Ureter (tissue), 1 donor: Measurements from ENCODE around the gene PRKCA. TPM values are rescaled to one million over a fixed set of nuclear protein-coding genes. Genes with fewer than 3 reads are reported as not detected.
"Not testable (repeated sequence)": the region's sequence is repeated elsewhere in the genome, so short reads cannot be mapped to it uniquely, and the experiment has no call there.

Experiments
- DNase-seq: peaks from one replicate; pipeline ENCODE4 v3.0.0-alpha.2; 2020; ENCODE audit warnings: low spot score
- total RNA-seq: library from RNA; stranded (reverse); gene quantifications from one replicate; pipeline ENCODE4 v1.2.4, GENCODE V29; 2023
- donor health status: DM: yes; HTN: yes; CAD: no.

Gene PRKCA
- total RNA-seq, 1 donor from 2014 or later: 58.1 TPM

GRCh38 chr17:66351701-66352100 lies 49.3 kb downstream of the PRKCA start:
- no peak for DNase-seq

- no peak for DNase-seq
Observed at GRCh38 chr17:66353937-66354401, 51.6 kb downstream of the PRKCA start.

- no peak for DNase-seq
Observed at GRCh38 chr17:66354472-66354871, 52.1 kb downstream of the PRKCA start.

- no peak for DNase-seq
Observed at GRCh38 chr17:66354981-66355380, 52.6 kb downstream of the PRKCA start.

GRCh38 chr17:66355510-66355909 lies 53.1 kb downstream of the PRKCA start:
- no peak for DNase-seq

- no peak for DNase-seq
Observed at GRCh38 chr17:66357037-66357436, 54.6 kb downstream of the PRKCA start.

GRCh38 chr17:66359351-66359750 lies 56.9 kb downstream of the PRKCA start:
- no peak for DNase-seq

GRCh38 chr17:66360961-66361565 lies 58.6 kb downstream of the PRKCA start:
- not testable (repeated sequence) for DNase-seq

- DNase-seq: no peak
Observed at GRCh38 chr17:66364508-66364907, 62.1 kb downstream of the PRKCA start.

- DNase-seq: no peak
Observed at GRCh38 chr17:66364990-66365490, 62.6 kb downstream of the PRKCA start.

GRCh38 chr17:66365903-66366302 lies 63.5 kb downstream of the PRKCA start:
- no peak for DNase-seq

GRCh38 chr17:66367107-66367506 lies 64.7 kb downstream of the PRKCA start:
- DNase-seq: no peak

- DNase-seq: no peak
Observed at GRCh38 chr17:66369830-66370229, 67.4 kb downstream of the PRKCA start.

GRCh38 chr17:66371561-66371960 lies 69.1 kb downstream of the PRKCA start:
- DNase-seq: no peak

GRCh38 chr17:66372182-66372581 lies 69.8 kb downstream of the PRKCA start:
- no peak for DNase-seq

- no peak for DNase-seq
Observed at GRCh38 chr17:66373079-66373478, 70.7 kb downstream of the PRKCA start.

GRCh38 chr17:66373944-66374817 lies 71.8 kb downstream of the PRKCA start:
- no peak for DNase-seq

GRCh38 chr17:66375121-66375520 lies 72.7 kb downstream of the PRKCA start:
- no peak for DNase-seq

GRCh38 chr17:66378296-66378695 lies 75.9 kb downstream of the PRKCA start:
- DNase-seq: no peak

- DNase-seq: no peak
Observed at GRCh38 chr17:66379544-66379943, 77.1 kb downstream of the PRKCA start.

GRCh38 chr17:66379996-66380395 lies 77.6 kb downstream of the PRKCA start:
- no peak for DNase-seq

GRCh38 chr17:66381701-66382362 lies 79.4 kb downstream of the PRKCA start:
- no peak for DNase-seq
